ENCODE data around the gene CTNNAL1. TPM values are rescaled to one million over a fixed set of nuclear protein-coding genes. Genes with fewer than 3 reads are reported as not detected.

Gene CTNNAL1
- total RNA-seq, 4 donors from 2014 or later, result 17.8 to 75.4 (median 44.8) TPM

DNA sequence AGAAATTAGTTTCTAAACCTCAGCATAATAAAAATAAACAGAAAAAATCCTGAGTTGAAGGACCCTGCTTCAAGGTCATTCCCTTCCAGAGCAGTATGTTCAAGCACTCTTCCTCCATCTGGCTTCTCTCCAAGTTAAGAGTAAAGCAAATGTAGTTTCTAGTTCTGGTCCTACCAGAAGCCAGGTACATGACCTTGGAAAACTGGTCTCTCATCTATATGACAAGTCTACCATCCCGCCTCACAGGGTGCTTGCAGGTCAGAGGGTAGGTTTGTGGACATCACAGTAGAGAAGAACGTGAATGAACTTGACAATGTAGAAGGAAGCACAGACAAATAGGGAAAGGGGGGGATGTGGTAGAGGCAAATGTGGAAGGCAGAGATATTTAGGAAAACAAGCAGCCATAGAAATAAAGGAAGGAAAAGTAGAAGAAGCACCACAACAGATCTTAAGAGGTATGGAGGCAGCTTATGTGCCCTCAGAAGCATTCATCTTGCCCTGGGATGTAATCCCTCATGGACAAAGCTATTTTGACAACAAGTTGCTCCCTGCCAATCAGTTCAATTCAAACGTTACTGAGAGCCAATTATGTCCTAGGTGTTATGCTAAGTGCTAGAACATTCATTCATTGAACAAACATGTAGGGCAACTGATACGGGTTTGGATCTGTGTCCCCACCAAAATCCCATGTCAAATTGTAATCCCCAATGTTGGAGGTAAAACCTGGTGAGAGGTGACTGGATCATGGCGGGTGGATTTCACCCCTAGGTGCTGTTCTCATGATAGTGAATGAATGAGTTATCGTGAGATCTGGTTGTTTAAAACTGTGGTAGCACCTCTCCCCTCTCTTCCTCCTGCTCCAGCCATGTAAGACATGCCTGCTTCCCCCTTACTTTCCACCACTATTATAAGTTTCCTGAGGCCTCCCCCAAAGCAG is 23.7 kb upstream of the CTNNAL1 start:
- peaks cover 0 to 20% of the 10 kb centered on the region in 2 donors for H3K36me3 ChIP-seq
- in situ Hi-C loops (cut with MboI; ENCODE audit: low sequenced_read_pairs in 4 of 4), result no loop called here
- H3K27ac ChIP-seq, result peak overlapping the region in 3 of 4 donors; percentile 6 to 49 (median 14)
- intact Hi-C loops (cut with DNase I; ENCODE audit: low total_unique reads), result loop anchor here (5.0 kb wide), 1 partner anchor 50 kb away; no protein-coding TSS in a partner anchor
- no peaks in the 10 kb centered on the region for H3K27me3 ChIP-seq
- ATAC-seq (no peak), DNase-seq (no peak)
- no peaks in the 10 kb centered on the region for H3K9me3 ChIP-seq
- H3K4me3 ChIP-seq, result no peak overlapping the region
- H3K4me1 ChIP-seq, result peaks cover 0 to 20% of the 10 kb centered on the region in 2 donors
- TF ChIP-seq, protein P1, sequence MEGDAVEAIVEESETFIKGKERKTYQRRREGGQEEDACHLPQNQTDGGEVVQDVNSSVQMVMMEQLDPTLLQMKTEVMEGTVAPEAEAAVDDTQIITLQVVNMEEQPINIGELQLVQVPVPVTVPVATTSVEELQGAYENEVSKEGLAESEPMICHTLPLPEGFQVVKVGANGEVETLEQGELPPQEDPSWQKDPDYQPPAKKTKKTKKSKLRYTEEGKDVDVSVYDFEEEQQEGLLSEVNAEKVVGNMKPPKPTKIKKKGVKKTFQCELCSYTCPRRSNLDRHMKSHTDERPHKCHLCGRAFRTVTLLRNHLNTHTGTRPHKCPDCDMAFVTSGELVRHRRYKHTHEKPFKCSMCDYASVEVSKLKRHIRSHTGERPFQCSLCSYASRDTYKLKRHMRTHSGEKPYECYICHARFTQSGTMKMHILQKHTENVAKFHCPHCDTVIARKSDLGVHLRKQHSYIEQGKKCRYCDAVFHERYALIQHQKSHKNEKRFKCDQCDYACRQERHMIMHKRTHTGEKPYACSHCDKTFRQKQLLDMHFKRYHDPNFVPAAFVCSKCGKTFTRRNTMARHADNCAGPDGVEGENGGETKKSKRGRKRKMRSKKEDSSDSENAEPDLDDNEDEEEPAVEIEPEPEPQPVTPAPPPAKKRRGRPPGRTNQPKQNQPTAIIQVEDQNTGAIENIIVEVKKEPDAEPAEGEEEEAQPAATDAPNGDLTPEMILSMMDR (IDR thresholded peaks at IDR 0.05 in 4 of 5, conservative IDR thresholded peaks at IDR 0.05 in 1 of 5), result no peak
- no peak for TF ChIP-seq POLR2A (IDR thresholded peaks at IDR 0.05)

DNA sequence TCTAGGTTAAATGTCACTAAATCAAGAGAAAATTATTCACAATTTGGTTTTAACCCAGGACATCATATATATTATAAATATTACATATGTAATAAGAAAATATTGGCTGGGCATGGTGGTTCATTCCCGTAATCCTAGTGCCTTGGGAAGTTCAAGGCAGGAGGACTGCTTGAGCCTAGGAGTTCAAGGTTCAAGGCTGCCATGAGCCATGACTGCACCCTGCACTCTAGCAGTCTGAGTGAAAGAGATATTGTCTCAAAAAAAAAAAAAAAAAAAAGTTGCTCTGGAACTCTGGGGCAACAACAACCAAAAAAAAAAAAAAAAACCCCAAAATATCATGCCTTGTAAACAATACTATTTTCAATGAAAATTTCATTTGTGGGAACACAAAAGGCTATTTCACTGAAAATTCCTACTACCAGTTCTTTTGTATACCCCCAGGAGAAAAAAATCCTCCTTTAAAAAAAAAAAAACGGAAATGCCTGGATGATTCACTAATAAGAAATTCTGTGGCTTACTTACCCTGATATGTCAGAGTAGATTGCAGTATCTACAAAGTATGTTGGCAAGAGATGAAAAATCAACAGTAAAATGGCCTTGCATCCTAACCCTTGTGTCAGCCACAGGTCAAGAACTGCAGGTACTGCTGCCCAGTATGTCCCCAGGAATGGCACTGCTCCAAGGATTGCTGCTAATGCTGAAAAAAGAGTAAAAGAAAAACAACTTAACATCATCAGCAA is 22.6 kb upstream of the CTNNAL1 start:
- intact Hi-C loops (cut with DNase I; ENCODE audit: low total_unique reads), result loop anchor here (5.0 kb wide), 1 partner anchor 51 kb away; no protein-coding TSS in a partner anchor
- in situ Hi-C loops (cut with MboI; ENCODE audit: low sequenced_read_pairs in 4 of 4), result no loop called here

DNA sequence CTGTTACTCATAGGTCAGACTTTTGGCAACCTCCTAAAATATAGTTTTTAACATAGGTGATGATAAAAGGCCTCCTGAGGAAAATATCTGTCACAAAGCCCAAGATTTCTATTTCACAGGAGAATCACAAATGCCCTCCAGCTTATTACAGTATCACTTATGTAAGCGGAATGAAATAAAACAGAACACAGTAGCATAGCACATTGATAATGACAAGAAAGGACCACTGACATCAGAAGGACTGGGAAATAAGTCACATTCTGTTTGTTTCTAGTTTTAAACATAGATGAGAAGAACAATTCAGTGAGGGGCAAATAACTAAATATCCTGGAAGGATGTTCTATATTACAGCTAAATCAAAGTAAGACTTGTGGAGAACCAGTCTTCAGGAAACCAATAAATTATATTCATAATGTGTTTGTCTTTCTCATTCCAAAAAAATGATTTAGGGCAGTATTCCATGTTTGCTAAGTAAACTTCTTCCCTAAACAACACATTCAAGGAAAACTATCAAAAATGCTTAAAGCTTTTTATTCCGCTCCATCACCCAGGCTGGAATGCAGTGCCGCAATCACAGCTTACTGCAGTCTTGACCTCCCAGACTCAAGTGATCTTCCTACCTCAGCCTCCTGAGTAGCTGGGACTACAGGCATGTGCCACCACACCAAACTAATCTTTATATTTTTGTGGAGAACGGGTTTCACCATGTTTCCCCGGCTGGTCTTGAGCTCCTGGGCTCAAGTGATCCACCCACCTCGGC is 20.8 kb upstream of the CTNNAL1 start:
- H3K4me1 ChIP-seq, result peaks cover 0 to 12% of the 10 kb centered on the region in 2 donors
- no peaks in the 10 kb centered on the region for H3K9me3 ChIP-seq
- no peak for ATAC-seq
- H3K36me3 ChIP-seq, result peaks cover 0 to 24% of the 10 kb centered on the region in 2 donors
- H3K27ac ChIP-seq, result no peak overlapping the region
- intact Hi-C loops (cut with DNase I; ENCODE audit: low total_unique reads) (no loop called here), in situ Hi-C loops (cut with MboI; ENCODE audit: low sequenced_read_pairs in 4 of 4) (no loop called here)
- no peak for DNase-seq
- TF ChIP-seq, protein P1 (IDR thresholded peaks at IDR 0.05 in 4 of 5, conservative IDR thresholded peaks at IDR 0.05 in 1 of 5), result no peak
- TF ChIP-seq POLR2A (IDR thresholded peaks at IDR 0.05), result no peak
- no peaks in the 10 kb centered on the region for H3K27me3 ChIP-seq
- H3K4me3 ChIP-seq, result no peak overlapping the region

More for the DNA sequence above, 22.6 kb upstream of the CTNNAL1 start:
- Histone ChIP-seq H3K27me3 (no peaks in the 10 kb centered on the region), H3K4me3 (no peak overlapping the region), H3K4me1 (peaks cover 0 to 20% of the 10 kb centered on the region in 2 donors), H3K36me3 (peaks cover 0 to 24% of the 10 kb centered on the region in 2 donors), H3K9me3 (no peaks in the 10 kb centered on the region), H3K27ac (peak overlapping the region in 2 of 4 donors; percentile 6 to 49)
- TF ChIP-seq, protein P1 (IDR thresholded peaks at IDR 0.05 in 4 of 5, conservative IDR thresholded peaks at IDR 0.05 in 1 of 5), result no peak
- TF ChIP-seq POLR2A (IDR thresholded peaks at IDR 0.05), result no peak
- DNase-seq, result peak in 1 of 2 donors; percentile 17
- peak; percentile 56 to 62 for ATAC-seq

DNA sequence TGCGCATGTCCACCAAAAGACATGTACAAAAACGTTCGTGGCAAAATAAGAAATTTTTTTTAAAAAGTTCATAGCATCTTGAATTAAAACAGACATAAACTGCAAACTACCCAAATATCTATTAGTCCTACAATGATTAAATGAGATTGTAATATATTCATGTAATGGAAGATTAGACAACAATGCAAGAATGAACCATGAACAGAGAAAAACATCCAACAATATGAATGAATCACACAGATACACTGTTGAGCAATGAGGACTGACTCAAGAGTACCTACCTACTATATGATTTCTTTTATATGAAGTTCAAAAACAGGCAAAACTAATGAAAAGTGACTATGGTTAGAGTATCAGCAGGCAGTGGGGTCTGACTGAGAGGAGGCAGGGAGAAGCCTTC is 17.9 kb upstream of the CTNNAL1 start:
- H3K4me3 ChIP-seq, result no peak overlapping the region
- peaks cover 3 to 8% of the 10 kb centered on the region in 2 donors for H3K4me1 ChIP-seq
- ATAC-seq, result no peak
- DNase-seq, result no peak
- no peaks in the 10 kb centered on the region for H3K9me3 ChIP-seq
- peaks cover 0 to 24% of the 10 kb centered on the region in 2 donors for H3K36me3 ChIP-seq
- H3K27me3 ChIP-seq, result no peaks in the 10 kb centered on the region
- no peak for TF ChIP-seq POLR2A (IDR thresholded peaks at IDR 0.05)
- TF ChIP-seq, protein P1 (IDR thresholded peaks at IDR 0.05 in 4 of 5, conservative IDR thresholded peaks at IDR 0.05 in 1 of 5), result no peak
- intact Hi-C loops (cut with DNase I; ENCODE audit: low total_unique reads), result no loop called here
- no peak overlapping the region for H3K27ac ChIP-seq
- in situ Hi-C loops (cut with MboI; ENCODE audit: low sequenced_read_pairs in 4 of 4), result no loop called here

All from gastrocnemius medialis (tissue), 4 donors.